Measurements from ENCODE around the gene MICAL3.

The MICAL3 gene

DNA sequence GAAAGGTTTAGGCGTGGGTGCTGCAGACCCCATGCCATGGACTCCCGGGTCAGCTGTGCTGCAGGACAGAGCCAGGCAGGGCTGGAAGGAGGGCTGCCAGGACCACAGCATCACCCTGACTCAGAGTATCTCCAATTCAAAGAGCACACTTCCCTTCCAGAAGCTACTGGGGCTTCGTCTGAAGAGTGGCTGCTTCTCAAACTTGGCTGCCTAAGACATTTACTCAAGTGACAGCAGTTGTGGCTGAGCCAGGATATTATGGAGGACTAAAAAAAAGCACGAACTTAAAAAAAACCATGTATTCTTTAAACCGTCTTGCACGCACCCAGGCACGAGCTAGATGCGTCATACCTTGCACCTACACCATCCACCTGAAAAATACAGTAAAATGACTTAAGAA is 237.1 kb downstream of the MICAL3 start:
- H3K27ac ChIP-seq: 0 out of 2 replicates have a peak overlapping the region, but pooled peaks have one; percentile 8
- TF ChIP-seq ZFX (IDR thresholded peaks at IDR 0.05; ENCODE audit: borderline replicate concordance) (no peak), CTCF (IDR thresholded peaks at IDR 0.05) (no peak)

- no peak for TF ChIP-seq ZFX (IDR thresholded peaks at IDR 0.05; ENCODE audit: borderline replicate concordance)
- 0 out of 2 replicates have a peak overlapping the region, but pooled peaks have one; percentile 8 for H3K27ac ChIP-seq
These were observed 237.8 kb downstream of the MICAL3 start for GRCh38 chr22:17786435-17787161.

- no peak overlapping the region for H3K27ac ChIP-seq
- no peak for TF ChIP-seq ZFX (IDR thresholded peaks at IDR 0.05; ENCODE audit: borderline replicate concordance)
- peak; percentile 88 for TF ChIP-seq CTCF (IDR thresholded peaks at IDR 0.05)
These were observed 238.9 kb downstream of the MICAL3 start for GRCh38 chr22:17785185-17786184.

DNA sequence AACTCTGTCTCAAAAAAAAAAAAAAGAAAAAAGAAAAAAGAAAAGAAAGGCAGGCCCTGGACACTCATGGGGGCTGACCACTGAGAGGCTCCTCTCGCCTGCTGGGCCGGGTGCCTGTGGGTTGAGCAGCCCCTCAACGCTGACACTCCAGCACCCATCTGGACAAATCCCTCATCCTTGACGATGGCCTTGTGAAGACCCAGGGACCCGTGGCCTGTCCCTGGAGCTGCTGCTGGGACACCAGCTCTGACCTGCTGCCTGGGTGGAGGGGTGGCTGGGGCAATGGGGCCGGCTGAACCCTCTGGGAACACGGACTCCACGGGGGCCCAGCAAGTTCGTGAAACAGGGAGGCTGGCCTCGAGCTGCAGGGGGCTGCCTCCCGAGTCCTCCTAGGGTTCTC is 239.6 kb downstream of the MICAL3 start:
- H3K27ac ChIP-seq: no peak overlapping the region
- TF ChIP-seq CTCF (IDR thresholded peaks at IDR 0.05): no peak
- no peak for TF ChIP-seq ZFX (IDR thresholded peaks at IDR 0.05; ENCODE audit: borderline replicate concordance)

GRCh38 chr22:17783773-17784480 is 240.4 kb downstream of the MICAL3 start:
- H3K27ac ChIP-seq: no peak overlapping the region
- TF ChIP-seq ZFX (IDR thresholded peaks at IDR 0.05; ENCODE audit: borderline replicate concordance): no peak
- TF ChIP-seq CTCF (IDR thresholded peaks at IDR 0.05): no peak

GRCh38 chr22:17783312-17783711 is 241.0 kb downstream of the MICAL3 start:
- TF ChIP-seq CTCF (IDR thresholded peaks at IDR 0.05): no peak

DNA sequence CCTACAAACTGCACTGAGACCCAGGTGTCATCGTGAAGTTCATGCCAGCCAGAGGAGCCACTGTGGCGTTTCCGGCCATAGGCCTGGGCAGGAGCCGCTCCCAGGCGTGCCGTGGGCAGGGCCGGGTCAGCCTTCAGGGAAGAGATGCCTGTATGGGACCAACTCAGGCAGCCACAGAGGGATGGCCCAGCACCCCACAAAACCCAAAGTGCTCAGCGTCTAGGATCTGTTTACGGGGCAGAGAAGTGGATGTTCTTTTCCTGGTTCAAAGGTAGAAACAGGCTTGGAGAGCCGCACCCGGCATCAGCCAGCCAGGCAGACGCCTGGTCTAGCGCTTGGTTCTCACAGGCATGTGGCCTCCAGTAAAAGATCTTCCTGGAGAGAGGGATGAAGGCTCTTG is 241.7 kb downstream of the MICAL3 start:
- TF ChIP-seq CTCF (IDR thresholded peaks at IDR 0.05): no peak
- no peak for TF ChIP-seq ZFX (IDR thresholded peaks at IDR 0.05; ENCODE audit: borderline replicate concordance)
- H3K27ac ChIP-seq: no peak overlapping the region

More at GRCh38 chr22:17783312-17783711, 241.0 kb downstream of the MICAL3 start:
- H3K27ac ChIP-seq: no peak overlapping the region
